Fibroblast of mammary gland (primary cell): ENCODE data around the gene DSCAML1.

ENCODE experiments used
- DNase-seq: peaks from one replicate; pipeline ENCODE4 v3.0.0-alpha.2; 2010; ENCODE audit warnings: low read depth
- H3K4me3 ChIP-seq: 2 replicates; pipeline ENCODE4 v1.5.1; 2011; ENCODE audit warnings: low read depth, mild to moderate bottlenecking, low read length, moderate library complexity; ENCODE audit not compliant: control insufficient read depth
- TF ChIP-seq, protein P1 (sequence below): conservative IDR thresholded peaks from 2 replicates; pipeline ENCODE4 v1.5.1; 2011; ENCODE audit warnings: low read depth, low read length, inconsistent platforms; ENCODE audit not compliant: control insufficient read depth, insufficient read depth

DSCAML1 gene

DNA sequence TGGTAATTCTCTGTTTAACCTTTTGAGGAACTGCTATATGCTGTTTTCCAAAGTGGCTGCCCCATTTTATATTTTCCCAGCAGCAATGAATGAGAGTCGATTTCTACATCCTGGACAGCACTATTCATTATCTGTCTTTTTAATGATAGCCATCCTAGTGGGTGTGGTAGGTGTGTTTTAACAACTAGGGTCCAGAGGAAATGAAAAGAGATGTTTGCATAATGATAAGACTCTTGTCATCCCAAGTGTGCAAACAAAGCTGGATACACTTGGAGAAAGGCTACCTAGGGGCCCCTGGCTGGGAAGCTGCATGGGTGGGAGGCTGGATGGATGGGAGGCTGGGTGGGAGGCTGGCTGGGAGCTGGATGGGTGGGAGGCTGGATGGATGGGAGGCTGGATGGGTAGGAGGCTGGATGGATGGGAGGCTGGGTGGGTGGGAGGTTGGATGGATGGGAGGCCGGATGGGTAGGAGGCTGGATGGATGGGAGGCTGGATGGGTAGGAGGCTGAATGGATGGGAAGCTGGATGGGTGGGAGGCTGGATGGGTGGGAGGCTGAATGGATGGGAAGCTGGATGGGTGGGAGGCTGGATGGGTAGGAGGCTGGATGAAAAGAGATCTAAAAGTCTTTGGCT is 158.0 kb downstream of the DSCAML1 start:
- no peak for DNase-seq
- no peak overlapping the region for H3K4me3 ChIP-seq
- TF ChIP-seq, protein P1, sequence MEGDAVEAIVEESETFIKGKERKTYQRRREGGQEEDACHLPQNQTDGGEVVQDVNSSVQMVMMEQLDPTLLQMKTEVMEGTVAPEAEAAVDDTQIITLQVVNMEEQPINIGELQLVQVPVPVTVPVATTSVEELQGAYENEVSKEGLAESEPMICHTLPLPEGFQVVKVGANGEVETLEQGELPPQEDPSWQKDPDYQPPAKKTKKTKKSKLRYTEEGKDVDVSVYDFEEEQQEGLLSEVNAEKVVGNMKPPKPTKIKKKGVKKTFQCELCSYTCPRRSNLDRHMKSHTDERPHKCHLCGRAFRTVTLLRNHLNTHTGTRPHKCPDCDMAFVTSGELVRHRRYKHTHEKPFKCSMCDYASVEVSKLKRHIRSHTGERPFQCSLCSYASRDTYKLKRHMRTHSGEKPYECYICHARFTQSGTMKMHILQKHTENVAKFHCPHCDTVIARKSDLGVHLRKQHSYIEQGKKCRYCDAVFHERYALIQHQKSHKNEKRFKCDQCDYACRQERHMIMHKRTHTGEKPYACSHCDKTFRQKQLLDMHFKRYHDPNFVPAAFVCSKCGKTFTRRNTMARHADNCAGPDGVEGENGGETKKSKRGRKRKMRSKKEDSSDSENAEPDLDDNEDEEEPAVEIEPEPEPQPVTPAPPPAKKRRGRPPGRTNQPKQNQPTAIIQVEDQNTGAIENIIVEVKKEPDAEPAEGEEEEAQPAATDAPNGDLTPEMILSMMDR: no peak

- TF ChIP-seq, protein P1: no peak
- peak; percentile 12 for DNase-seq
- H3K4me3 ChIP-seq: no peak overlapping the region
These were observed 162.0 kb downstream of the DSCAML1 start for GRCh38 chr11:117634756-117635603.

DNA sequence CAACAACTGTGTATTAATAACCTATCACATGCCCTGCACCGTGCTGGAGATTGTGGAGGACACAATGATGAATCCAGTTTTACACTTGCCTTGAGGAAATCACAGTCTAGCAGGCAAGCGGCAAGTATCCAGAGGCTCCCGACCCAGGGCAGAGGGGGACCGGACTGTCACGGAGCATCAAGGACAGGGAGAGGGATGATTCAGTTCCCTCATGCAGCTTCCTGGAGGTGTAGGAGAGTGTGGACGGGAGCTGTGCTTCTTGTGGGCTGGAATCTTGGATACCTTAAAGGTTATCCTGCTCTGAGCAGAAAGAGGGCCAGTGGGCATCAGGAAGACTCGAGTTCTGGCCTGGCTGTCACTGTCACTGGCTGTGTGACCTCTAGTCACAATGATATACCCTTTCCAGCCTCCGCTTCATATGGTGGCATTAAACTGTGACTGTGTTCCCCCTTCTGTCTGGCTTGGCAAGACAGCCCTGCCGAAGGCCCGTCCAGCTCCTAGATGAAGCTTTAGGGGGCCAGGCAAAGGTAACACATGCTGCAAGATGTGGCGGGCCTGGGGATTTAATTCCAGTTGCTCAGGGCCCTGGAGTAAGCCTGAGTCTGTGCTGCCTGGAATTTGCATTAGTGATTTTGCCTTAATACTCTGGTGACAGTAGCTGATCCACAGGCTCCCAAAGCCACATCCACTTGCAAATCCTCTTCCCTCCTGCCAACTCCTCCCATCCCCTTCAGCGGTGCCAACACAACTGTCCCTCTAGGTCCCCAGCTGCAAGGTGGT is 162.8 kb downstream of the DSCAML1 start:
- no peak overlapping the region for H3K4me3 ChIP-seq
- DNase-seq: no peak
- TF ChIP-seq, protein P1: no peak

DNA sequence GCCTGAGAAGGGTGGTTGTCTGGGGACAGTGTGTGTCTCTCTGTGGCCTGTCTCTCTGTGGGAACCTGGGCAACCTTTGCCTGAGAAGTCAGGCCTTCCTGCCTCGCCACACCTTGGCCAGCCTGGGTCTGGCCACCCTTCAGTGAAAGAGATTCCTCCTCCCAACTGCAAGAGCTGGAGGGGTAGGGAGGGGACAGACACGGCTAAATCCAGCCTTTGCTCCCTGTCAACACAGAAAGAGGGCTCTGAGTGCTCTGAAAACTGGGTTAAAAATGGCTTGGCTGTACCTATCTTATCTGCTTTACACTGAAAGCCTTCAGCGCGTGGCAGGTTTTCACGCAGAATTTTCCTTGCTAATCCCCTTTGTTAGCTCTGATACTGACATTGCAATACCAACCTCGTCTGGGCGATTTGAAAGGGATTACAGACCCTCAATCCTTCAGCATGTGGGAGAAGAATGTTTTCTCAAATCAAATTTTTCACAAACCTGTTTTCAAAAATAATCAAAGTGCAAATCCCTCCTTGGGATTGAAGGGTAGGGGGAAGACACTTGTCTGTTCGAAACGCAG is 163.7 kb downstream of the DSCAML1 start:
- no peak for DNase-seq
- H3K4me3 ChIP-seq: no peak overlapping the region
- TF ChIP-seq, protein P1: no peak

DNA sequence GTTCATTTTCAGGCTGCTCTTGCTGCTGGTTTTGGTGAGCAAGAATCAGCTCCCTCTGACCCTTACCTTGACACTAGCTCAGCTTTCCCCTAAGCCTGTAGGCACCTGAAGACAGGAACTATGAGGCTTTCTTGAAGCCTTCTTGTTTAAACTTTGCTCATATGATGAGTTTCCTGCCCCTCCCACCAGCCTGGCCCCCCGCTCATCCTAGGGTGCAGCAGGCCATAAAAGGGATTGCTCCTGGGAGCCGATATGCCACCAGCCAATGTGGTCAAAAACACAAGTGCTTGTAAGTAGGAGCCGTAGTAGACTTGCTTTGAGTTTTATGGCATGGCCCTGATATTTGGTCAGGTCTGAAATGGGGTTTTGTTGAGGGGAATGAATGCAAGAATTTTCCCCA is 164.7 kb downstream of the DSCAML1 start:
- no peak for DNase-seq
- TF ChIP-seq, protein P1: no peak
- no peak overlapping the region for H3K4me3 ChIP-seq
